Measurements from ENCODE around the gene ZCCHC14. TPM values are rescaled to one million over a fixed set of nuclear protein-coding genes. Genes with fewer than 3 reads are reported as not detected.

The ZCCHC14 gene
- polyA plus RNA-seq, 1 donor (not counting 4 experiments of a cell fraction or from before 2014, with no cell fraction given), result 3.6 TPM

DNA sequence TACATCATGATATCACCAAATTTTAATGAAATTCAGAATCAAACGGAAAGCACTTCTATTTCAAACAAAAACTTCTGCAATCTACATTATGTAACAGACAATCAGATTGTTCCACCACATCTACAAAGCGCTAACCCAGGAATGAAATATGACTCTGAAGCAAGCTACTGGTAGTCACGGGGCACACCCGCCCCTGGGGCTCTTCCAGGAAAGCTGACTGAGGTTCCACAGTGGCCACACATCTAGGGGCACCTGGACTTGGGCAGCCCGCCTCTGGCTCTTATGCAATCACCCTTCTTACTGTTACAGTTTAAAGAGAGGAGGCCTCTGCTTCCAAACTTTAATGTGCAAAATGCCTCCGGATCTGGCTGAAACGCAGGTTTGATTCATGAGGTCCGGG lies 27.5 kb downstream of the ZCCHC14 start:
- Histone ChIP-seq H3K27ac (ENCODE audit: control insufficient read depth, insufficient read depth, low read length) (no peak overlapping the region), H3K4me2 (ENCODE audit: control insufficient read depth, extremely low read depth, insufficient read depth, low read depth, low read length) (peak overlapping the region; percentile 54), H3K9me3 (ENCODE audit: control insufficient read depth, low read depth, low read length) (no peaks in the 10 kb centered on the region), H3K4me1 (ENCODE audit: control insufficient read depth, extremely low read depth, insufficient read depth, low read length) (peaks cover 20% of the 10 kb centered on the region), H3K9ac (ENCODE audit: control insufficient read depth, extremely low read depth, insufficient read depth, low read length) (peak overlapping the region; percentile 5), H3K4me3 (ENCODE audit: control insufficient read depth in 2 of 3, extremely low read depth in 1 of 3, insufficient read depth in 2 of 3, low read depth in 1 of 3, low read length in 3 of 3) (no peak overlapping the region), H3K36me3 (ENCODE audit: control insufficient read depth in 2 of 2, extremely low read depth in 1 of 2, insufficient read depth in 2 of 2, low read length in 2 of 2) (no peaks in the 10 kb centered on the region), H2AFZ (ENCODE audit: control insufficient read depth, low read length) (no peak overlapping the region), H3K79me2 (ENCODE audit: control insufficient read depth, insufficient read depth, low read length) (peaks cover 12% of the 10 kb centered on the region), H3K9me1 (ENCODE audit: control insufficient read depth, extremely low read depth, insufficient read depth, low read length) (no peaks in the 10 kb centered on the region), H3K27me3 (ENCODE audit: control insufficient read depth, extremely low read depth, insufficient read depth, low read length) (no peaks in the 10 kb centered on the region), H4K20me1 (ENCODE audit: control insufficient read depth, extremely low read depth, insufficient read depth, low read length) (no peaks in the 10 kb centered on the region)
- dilution Hi-C loops (cut with MboI; ENCODE audit: extremely low pct_ligation_motif_present, low sequenced_read_pairs), result no loop called here
- TF ChIP-seq, protein P1, sequence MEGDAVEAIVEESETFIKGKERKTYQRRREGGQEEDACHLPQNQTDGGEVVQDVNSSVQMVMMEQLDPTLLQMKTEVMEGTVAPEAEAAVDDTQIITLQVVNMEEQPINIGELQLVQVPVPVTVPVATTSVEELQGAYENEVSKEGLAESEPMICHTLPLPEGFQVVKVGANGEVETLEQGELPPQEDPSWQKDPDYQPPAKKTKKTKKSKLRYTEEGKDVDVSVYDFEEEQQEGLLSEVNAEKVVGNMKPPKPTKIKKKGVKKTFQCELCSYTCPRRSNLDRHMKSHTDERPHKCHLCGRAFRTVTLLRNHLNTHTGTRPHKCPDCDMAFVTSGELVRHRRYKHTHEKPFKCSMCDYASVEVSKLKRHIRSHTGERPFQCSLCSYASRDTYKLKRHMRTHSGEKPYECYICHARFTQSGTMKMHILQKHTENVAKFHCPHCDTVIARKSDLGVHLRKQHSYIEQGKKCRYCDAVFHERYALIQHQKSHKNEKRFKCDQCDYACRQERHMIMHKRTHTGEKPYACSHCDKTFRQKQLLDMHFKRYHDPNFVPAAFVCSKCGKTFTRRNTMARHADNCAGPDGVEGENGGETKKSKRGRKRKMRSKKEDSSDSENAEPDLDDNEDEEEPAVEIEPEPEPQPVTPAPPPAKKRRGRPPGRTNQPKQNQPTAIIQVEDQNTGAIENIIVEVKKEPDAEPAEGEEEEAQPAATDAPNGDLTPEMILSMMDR (optimal IDR thresholded peaks at IDR 0.05 in 1 of 3, IDR thresholded peaks at IDR 0.05 in 1 of 3, conservative IDR thresholded peaks at IDR 0.05 in 1 of 3; ENCODE audit: extremely low read depth in 1 of 3, insufficient read depth in 2 of 3, low read length in 3 of 3), result no peak
- no peak for TF ChIP-seq EZH2 (IDR thresholded peaks at IDR 0.05; ENCODE audit: low read length)
- no peak for FAIRE-seq
- DNase-seq (ENCODE audit: low read depth, low spot score), result no peak

DNA sequence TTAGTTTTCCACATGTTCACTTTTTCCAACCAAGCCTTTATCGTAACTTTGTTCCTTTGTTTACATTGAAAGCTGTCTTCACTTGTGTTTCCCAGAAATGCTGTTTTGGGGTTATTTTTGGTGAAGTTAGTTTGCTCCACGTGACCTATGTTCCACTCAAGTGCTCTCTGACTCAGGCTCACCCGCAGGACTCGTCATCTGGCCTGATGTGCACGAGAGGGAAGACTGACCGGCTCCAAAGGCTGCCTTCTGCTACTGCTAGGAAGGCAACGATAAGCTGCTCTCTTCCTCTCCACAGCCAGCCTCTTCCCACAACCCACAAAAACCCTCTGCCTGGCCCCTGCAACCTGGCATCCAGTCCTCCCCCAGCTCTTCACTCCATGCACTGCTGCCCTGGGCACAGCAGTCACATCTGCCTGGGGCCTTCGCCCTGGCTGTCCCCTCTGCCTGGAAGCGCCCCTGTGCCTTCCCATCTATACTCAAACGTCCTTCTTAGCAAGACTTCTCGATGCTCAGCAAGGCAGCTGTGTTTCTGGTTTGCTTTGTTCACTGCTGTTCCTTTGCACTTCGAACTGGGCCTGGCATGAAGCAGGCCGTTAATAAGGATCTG lies 28.0 kb downstream of the ZCCHC14 start:
- H3K4me3 ChIP-seq (ENCODE audit: control insufficient read depth in 2 of 3, extremely low read depth in 1 of 3, insufficient read depth in 2 of 3, low read depth in 1 of 3, low read length in 3 of 3), result no peak overlapping the region
- H2AFZ ChIP-seq (ENCODE audit: control insufficient read depth, low read length), result no peak overlapping the region
- no peak for FAIRE-seq
- TF ChIP-seq, protein P1 (optimal IDR thresholded peaks at IDR 0.05 in 1 of 3, IDR thresholded peaks at IDR 0.05 in 1 of 3, conservative IDR thresholded peaks at IDR 0.05 in 1 of 3; ENCODE audit: extremely low read depth in 1 of 3, insufficient read depth in 2 of 3, low read length in 3 of 3), result no peak
- no peak for TF ChIP-seq EZH2 (IDR thresholded peaks at IDR 0.05; ENCODE audit: low read length)
- no peaks in the 10 kb centered on the region for H3K36me3 ChIP-seq (ENCODE audit: control insufficient read depth in 2 of 2, extremely low read depth in 1 of 2, insufficient read depth in 2 of 2, low read length in 2 of 2)
- H3K27me3 ChIP-seq (ENCODE audit: control insufficient read depth, extremely low read depth, insufficient read depth, low read length), result no peaks in the 10 kb centered on the region
- dilution Hi-C loops (cut with MboI; ENCODE audit: extremely low pct_ligation_motif_present, low sequenced_read_pairs), result no loop called here
- no peaks in the 10 kb centered on the region for H3K9me3 ChIP-seq (ENCODE audit: control insufficient read depth, low read depth, low read length)
- DNase-seq (ENCODE audit: low read depth, low spot score), result no peak
- H3K4me2 ChIP-seq (ENCODE audit: control insufficient read depth, extremely low read depth, insufficient read depth, low read depth, low read length), result peak overlapping the region; percentile 54
- H3K9ac ChIP-seq (ENCODE audit: control insufficient read depth, extremely low read depth, insufficient read depth, low read length), result peak overlapping the region; percentile 0
- H3K27ac ChIP-seq (ENCODE audit: control insufficient read depth, insufficient read depth, low read length), result no peak overlapping the region
- H3K9me1 ChIP-seq (ENCODE audit: control insufficient read depth, extremely low read depth, insufficient read depth, low read length), result no peaks in the 10 kb centered on the region
- H4K20me1 ChIP-seq (ENCODE audit: control insufficient read depth, extremely low read depth, insufficient read depth, low read length), result no peaks in the 10 kb centered on the region
- H3K4me1 ChIP-seq (ENCODE audit: control insufficient read depth, extremely low read depth, insufficient read depth, low read length), result peaks cover 20% of the 10 kb centered on the region
- H3K79me2 ChIP-seq (ENCODE audit: control insufficient read depth, insufficient read depth, low read length), result peaks cover 10% of the 10 kb centered on the region

Measured in keratinocyte (primary cell).